Activated T-cell treated with anti-CD3 and anti-CD28 coated beads for 1 hour (primary cell): ENCODE results near the gene SEC14L5.
"Not testable (repeated sequence)": the region's sequence is repeated elsewhere in the genome, so short reads cannot be mapped to it uniquely, and the experiment has no call there.

Experiments
- DNase-seq: peaks from one replicate; pipeline ENCODE4 v3.0.0-alpha.2; 2020; ENCODE audit warnings: low read depth

The SEC14L5 gene

GRCh38 chr16:4957720-4958509 lies at the start of gene SEC14L5:
Gene SEC14L5 (plus strand): TSS chr16:4958330. CDS start chr16:4959324, 994 bp downstream.
- peak; percentile 83 for DNase-seq

GRCh38 chr16:4908854-4909401 lies 49.2 kb upstream of the SEC14L5 start:
- DNase-seq, result no peak

GRCh38 chr16:4909825-4910224 lies 48.3 kb upstream of the SEC14L5 start:
- no peak for DNase-seq

GRCh38 chr16:4910828-4911227 lies 47.3 kb upstream of the SEC14L5 start:
- no peak for DNase-seq

GRCh38 chr16:4911970-4912386 lies 46.2 kb upstream of the SEC14L5 start:
- DNase-seq, result no peak

- DNase-seq, result no peak
Observed at GRCh38 chr16:4913130-4913773, 44.9 kb upstream of the SEC14L5 start.

GRCh38 chr16:4913774-4914525 lies 44.2 kb upstream of the SEC14L5 start:
- DNase-seq, result no peak

GRCh38 chr16:4914528-4915225 lies 43.5 kb upstream of the SEC14L5 start:
- no peak for DNase-seq

GRCh38 chr16:4915226-4915761 lies 42.8 kb upstream of the SEC14L5 start:
- DNase-seq, result no peak

GRCh38 chr16:4917117-4917516 lies 41.0 kb upstream of the SEC14L5 start:
- no peak for DNase-seq

GRCh38 chr16:4918781-4919251 lies 39.3 kb upstream of the SEC14L5 start:
- no peak for DNase-seq

GRCh38 chr16:4920826-4921225 lies 37.3 kb upstream of the SEC14L5 start:
- DNase-seq, result no peak

GRCh38 chr16:4922721-4923342 lies 35.3 kb upstream of the SEC14L5 start:
- DNase-seq, result no peak

GRCh38 chr16:4923853-4924252 lies 34.3 kb upstream of the SEC14L5 start:
- DNase-seq, result no peak

GRCh38 chr16:4924593-4925292 lies 33.4 kb upstream of the SEC14L5 start:
- no peak for DNase-seq

- DNase-seq, result no peak
Observed at GRCh38 chr16:4925293-4925607, 32.9 kb upstream of the SEC14L5 start.

GRCh38 chr16:4925791-4926190 lies 32.3 kb upstream of the SEC14L5 start:
- DNase-seq, result no peak

- no peak for DNase-seq
Observed at GRCh38 chr16:4926928-4927327, 31.2 kb upstream of the SEC14L5 start.

- DNase-seq, result no peak
Observed at GRCh38 chr16:4927661-4928060, 30.5 kb upstream of the SEC14L5 start.

GRCh38 chr16:4928227-4928626 lies 29.9 kb upstream of the SEC14L5 start:
- DNase-seq, result no peak

GRCh38 chr16:4929619-4930018 lies 28.5 kb upstream of the SEC14L5 start:
- not testable (repeated sequence) for DNase-seq
